HG03354 (cell line): ENCODE results near the gene EPHA6.
"Not testable (repeated sequence)": the region's sequence is repeated elsewhere in the genome, so short reads cannot be mapped to it uniquely, and the experiment has no call there.

Source experiments
- ATAC-seq: cut with Tn5 transposase; IDR thresholded peaks from one replicate; pipeline ENCODE4 v1.9.1; 2021; ENCODE audit warnings: mild to moderate bottlenecking; ENCODE audit not compliant: unreplicated experiment, poor library complexity, severe bottlenecking

EPHA6 gene

GRCh38 chr3:97360804-97361203 is 546.4 kb downstream of the EPHA6 start:
- ATAC-seq = no peak

GRCh38 chr3:97384583-97384982 is 570.2 kb downstream of the EPHA6 start:
- ATAC-seq = no peak

GRCh38 chr3:97388774-97389173 is 574.4 kb downstream of the EPHA6 start:
- no peak for ATAC-seq

GRCh38 chr3:97389936-97390335 is 575.5 kb downstream of the EPHA6 start:
- no peak for ATAC-seq

GRCh38 chr3:97391167-97391566 is 576.8 kb downstream of the EPHA6 start:
- no peak for ATAC-seq

GRCh38 chr3:97409612-97410011 is 595.2 kb downstream of the EPHA6 start:
- no peak for ATAC-seq

GRCh38 chr3:97421565-97421964 is 607.2 kb downstream of the EPHA6 start:
- ATAC-seq = no peak

- ATAC-seq = no peak
Measured at GRCh38 chr3:97425002-97425401, 610.6 kb downstream of the EPHA6 start.

- no peak for ATAC-seq
Measured at GRCh38 chr3:97430601-97431000, 616.2 kb downstream of the EPHA6 start.

GRCh38 chr3:97432914-97433313 is 618.5 kb downstream of the EPHA6 start:
- ATAC-seq = no peak

GRCh38 chr3:97438131-97438530 is 623.7 kb downstream of the EPHA6 start:
- ATAC-seq = no peak

- no peak for ATAC-seq
Measured at GRCh38 chr3:97439373-97439772, 625.0 kb downstream of the EPHA6 start.

GRCh38 chr3:97464035-97464434 is 649.6 kb downstream of the EPHA6 start:
- no peak for ATAC-seq

GRCh38 chr3:97470481-97470880 is 656.1 kb downstream of the EPHA6 start:
- ATAC-seq = no peak

- no peak for ATAC-seq
Measured at GRCh38 chr3:97479740-97480139, 665.3 kb downstream of the EPHA6 start.

- not testable (repeated sequence) for ATAC-seq
Measured at GRCh38 chr3:97480696-97481289, 666.4 kb downstream of the EPHA6 start.

- ATAC-seq = no peak
Measured at GRCh38 chr3:97481416-97481815, 667.0 kb downstream of the EPHA6 start.

GRCh38 chr3:97485206-97485605 is 670.8 kb downstream of the EPHA6 start:
- no peak for ATAC-seq

GRCh38 chr3:97487587-97487986 is 673.2 kb downstream of the EPHA6 start:
- ATAC-seq = no peak

GRCh38 chr3:97488741-97489140 is 674.3 kb downstream of the EPHA6 start:
- ATAC-seq = no peak

- no peak for ATAC-seq
Measured at GRCh38 chr3:97495896-97496295, 681.5 kb downstream of the EPHA6 start.

GRCh38 chr3:97497138-97497537 is 682.7 kb downstream of the EPHA6 start:
- no peak for ATAC-seq
